ENCODE data around the gene CHPF2. TPM values are rescaled to one million over a fixed set of nuclear protein-coding genes. Genes with fewer than 3 reads are reported as not detected.

Gene CHPF2
- total RNA-seq, 1 experiment from 2014 or later = 31.1 TPM

GRCh38 chr7:151228024-151228866, 4.0 kb upstream of the CHPF2 start:
- in situ Hi-C loops (cut with HindIII; ENCODE audit: low sequenced_read_pairs) = no loop called here
- DNase-seq (ENCODE audit: low spot score) = no peak

GRCh38 chr7:151229249-151229648, 3.0 kb upstream of the CHPF2 start:
- in situ Hi-C loops (cut with HindIII; ENCODE audit: low sequenced_read_pairs) = no loop called here
- DNase-seq (ENCODE audit: low spot score) = no peak

- no peak for DNase-seq (ENCODE audit: low spot score)
- in situ Hi-C loops (cut with HindIII; ENCODE audit: low sequenced_read_pairs) = no loop called here
These were observed 1.2 kb upstream of the CHPF2 start for GRCh38 chr7:151231080-151231479.

- in situ Hi-C loops (cut with HindIII; ENCODE audit: low sequenced_read_pairs) = no loop called here
- DNase-seq (ENCODE audit: low spot score) = no peak
These were observed 826 bp downstream of the CHPF2 start for GRCh38 chr7:151232917-151233701.

GRCh38 chr7:151233804-151234203, 1.5 kb downstream of the CHPF2 start:
- in situ Hi-C loops (cut with HindIII; ENCODE audit: low sequenced_read_pairs) = no loop called here
- no peak for DNase-seq (ENCODE audit: low spot score)

- in situ Hi-C loops (cut with HindIII; ENCODE audit: low sequenced_read_pairs) = loop anchor here (5.0 kb wide), 1 partner anchor 82 kb away; no protein-coding TSS in a partner anchor
- DNase-seq (ENCODE audit: low spot score) = no peak
These were observed 3.0 kb downstream of the CHPF2 start for GRCh38 chr7:151235091-151235787.

- in situ Hi-C loops (cut with HindIII; ENCODE audit: low sequenced_read_pairs) = loop anchor here (5.0 kb wide), 1 partner anchor 81 kb away; no protein-coding TSS in a partner anchor
- DNase-seq (ENCODE audit: low spot score) = no peak
These were observed 4.1 kb downstream of the CHPF2 start for GRCh38 chr7:151236406-151236805.

- in situ Hi-C loops (cut with HindIII; ENCODE audit: low sequenced_read_pairs) = loop anchor here (5.0 kb wide), 1 partner anchor 80 kb away; no protein-coding TSS in a partner anchor
- DNase-seq (ENCODE audit: low spot score) = no peak
These were observed 5.2 kb downstream of the CHPF2 start for GRCh38 chr7:151237244-151238189.

- in situ Hi-C loops (cut with HindIII; ENCODE audit: low sequenced_read_pairs) = loop anchor here (5.0 kb wide), 1 partner anchor 79 kb away; no protein-coding TSS in a partner anchor
- DNase-seq (ENCODE audit: low spot score) = no peak
These were observed 6.0 kb downstream of the CHPF2 start for GRCh38 chr7:151238190-151238810.

GRCh38 chr7:151238924-151239836, 6.9 kb downstream of the CHPF2 start:
- DNase-seq (ENCODE audit: low spot score) = no peak
- in situ Hi-C loops (cut with HindIII; ENCODE audit: low sequenced_read_pairs) = loop anchor here (5.0 kb wide), 1 partner anchor 78 kb away; no protein-coding TSS in a partner anchor

- in situ Hi-C loops (cut with HindIII; ENCODE audit: low sequenced_read_pairs) = loop anchor here (5.0 kb wide), 1 partner anchor 77 kb away; no protein-coding TSS in a partner anchor
- no peak for DNase-seq (ENCODE audit: low spot score)
These were observed 7.7 kb downstream of the CHPF2 start for GRCh38 chr7:151239837-151240459.

- in situ Hi-C loops (cut with HindIII; ENCODE audit: low sequenced_read_pairs) = no loop called here
- no peak for DNase-seq (ENCODE audit: low spot score)
These were observed 8.3 kb downstream of the CHPF2 start for GRCh38 chr7:151240536-151240935.

- no peak for DNase-seq (ENCODE audit: low spot score)
- in situ Hi-C loops (cut with HindIII; ENCODE audit: low sequenced_read_pairs) = no loop called here
These were observed 8.9 kb downstream of the CHPF2 start for GRCh38 chr7:151240942-151241754.

GRCh38 chr7:151241755-151242096, 9.4 kb downstream of the CHPF2 start:
- no peak for DNase-seq (ENCODE audit: low spot score)

GRCh38 chr7:151242159-151243044, 10.1 kb downstream of the CHPF2 start:
- no peak for DNase-seq (ENCODE audit: low spot score)

More at GRCh38 chr7:151241755-151242096, 9.4 kb downstream of the CHPF2 start:
- in situ Hi-C loops (cut with HindIII; ENCODE audit: low sequenced_read_pairs) = no loop called here

More at GRCh38 chr7:151242159-151243044, 10.1 kb downstream of the CHPF2 start:
- in situ Hi-C loops (cut with HindIII; ENCODE audit: low sequenced_read_pairs) = no loop called here
